PFSK-1 (cell line): ENCODE results near the gene MAZ.

Source experiments
- FOXP2 ChIP-seq: optimal IDR thresholded peaks from 2 replicates; pipeline ENCODE3; 2011; ENCODE audit warnings: borderline replicate concordance, control low read depth, inconsistent platforms; ENCODE audit not compliant: insufficient read depth; ENCODE audit errors: extremely low read length, extremely low read depth
- POLR2AphosphoS5 ChIP-seq: IDR thresholded peaks from 2 replicates; pipeline ENCODE4 v1.6.1; 2012; ENCODE audit warnings: low read depth, mild to moderate bottlenecking, control low read depth, low read length, moderate library complexity
- REST ChIP-seq, 2 experiments: IDR thresholded peaks; 2 replicates each; pipeline versions ENCODE4 v1.6.1 to v1.8.0; 2011 to 2012; ENCODE audit warnings: low read depth in 2 of 2, low read length in 2 of 2, control low read depth in 1 of 2, inconsistent platforms in 1 of 2, mild to moderate bottlenecking in 1 of 2, moderate library complexity in 1 of 2; ENCODE audit not compliant: insufficient read depth in 1 of 2
- SIN3A ChIP-seq: IDR thresholded peaks from 2 replicates; pipeline ENCODE4 v1.6.1; 2012; ENCODE audit warnings: mild to moderate bottlenecking, low read length, moderate library complexity, borderline replicate concordance; ENCODE audit not compliant: insufficient read depth
- TAF1 ChIP-seq: IDR thresholded peaks from 2 replicates; pipeline ENCODE4 v1.6.1; 2012; ENCODE audit warnings: low read length, control low read depth, borderline replicate concordance; ENCODE audit not compliant: insufficient read depth

Gene MAZ

GRCh38 chr16:29763326-29763725, 43.0 kb upstream of the MAZ start:
- TF ChIP-seq SIN3A, result no peak
- no peak for TF ChIP-seq POLR2AphosphoS5
- no peak for TF ChIP-seq FOXP2
- TF ChIP-seq TAF1, result no peak
- no peak for TF ChIP-seq REST (IDR thresholded peaks at IDR 0.05; ENCODE audit: insufficient read depth in 1 of 2, low read depth in 2 of 2, low read length in 2 of 2)

- TF ChIP-seq SIN3A (no peak), FOXP2 (no peak), REST (IDR thresholded peaks at IDR 0.05; ENCODE audit: insufficient read depth in 1 of 2, low read depth in 2 of 2, low read length in 2 of 2) (no peak), POLR2AphosphoS5 (no peak), TAF1 (no peak)
Measured at GRCh38 chr16:29765167-29766032, 40.9 kb upstream of the MAZ start.

GRCh38 chr16:29766571-29766970, 39.8 kb upstream of the MAZ start:
- no peak for TF ChIP-seq TAF1
- no peak for TF ChIP-seq REST (IDR thresholded peaks at IDR 0.05; ENCODE audit: insufficient read depth in 1 of 2, low read depth in 2 of 2, low read length in 2 of 2)

GRCh38 chr16:29767062-29767461, 39.3 kb upstream of the MAZ start:
- no peak for TF ChIP-seq FOXP2
- no peak for TF ChIP-seq POLR2AphosphoS5
- TF ChIP-seq REST (IDR thresholded peaks at IDR 0.05; ENCODE audit: insufficient read depth in 1 of 2, low read depth in 2 of 2, low read length in 2 of 2), result no peak
- TF ChIP-seq SIN3A, result no peak
- TF ChIP-seq TAF1, result no peak

GRCh38 chr16:29769507-29769906, 36.8 kb upstream of the MAZ start:
- TF ChIP-seq SIN3A (no peak), FOXP2 (no peak), REST (IDR thresholded peaks at IDR 0.05; ENCODE audit: insufficient read depth in 1 of 2, low read depth in 2 of 2, low read length in 2 of 2) (no peak), TAF1 (no peak), POLR2AphosphoS5 (no peak)
